Stimulated activated CD4-positive, alpha-beta T cell treated with anti-CD3 and anti-CD28 coated beads, Interleukin-2, amount 100 ng/mL, for 4 hours (primary cell): ENCODE measurements around the gene TNP2.
"Not testable (repeated sequence)": the region's sequence is repeated elsewhere in the genome, so short reads cannot be mapped to it uniquely, and the experiment has no call there.

ENCODE experiments used
- DNase-seq: peaks from one replicate; pipeline ENCODE4 v3.0.0-alpha.2; 2020; ENCODE audit warnings: low read depth

Gene TNP2

GRCh38 chr16:11299865-11300559 lies 30.9 kb upstream of the TNP2 start:
- no peak for DNase-seq

GRCh38 chr16:11298950-11299547 lies 29.9 kb upstream of the TNP2 start:
- not testable (repeated sequence) for DNase-seq

- no peak for DNase-seq
Observed at GRCh38 chr16:11298143-11298900, 29.2 kb upstream of the TNP2 start.

GRCh38 chr16:11297492-11298142 lies 28.5 kb upstream of the TNP2 start:
- peak; percentile 50 for DNase-seq

- DNase-seq: no peak
Observed at GRCh38 chr16:11296706-11297491, 27.8 kb upstream of the TNP2 start.

GRCh38 chr16:11296351-11296705 lies 27.2 kb upstream of the TNP2 start:
- no peak for DNase-seq

GRCh38 chr16:11295672-11296071 lies 26.5 kb upstream of the TNP2 start:
- no peak for DNase-seq

GRCh38 chr16:11292076-11292748 lies 23.1 kb upstream of the TNP2 start:
- DNase-seq: no peak

- no peak for DNase-seq
Observed at GRCh38 chr16:11291091-11291703, 22.1 kb upstream of the TNP2 start.

- no peak for DNase-seq
Observed at GRCh38 chr16:11290102-11290893, 21.2 kb upstream of the TNP2 start.

GRCh38 chr16:11289696-11290095 lies 20.6 kb upstream of the TNP2 start:
- not testable (repeated sequence) for DNase-seq

- DNase-seq: no peak
Observed at GRCh38 chr16:11289202-11289601, 20.1 kb upstream of the TNP2 start.

- no peak for DNase-seq
Observed at GRCh38 chr16:11285842-11286241, 16.7 kb upstream of the TNP2 start.

GRCh38 chr16:11283820-11284248 lies 14.7 kb upstream of the TNP2 start:
- DNase-seq: no peak

- no peak for DNase-seq
Observed at GRCh38 chr16:11280616-11281522, 11.7 kb upstream of the TNP2 start, which contains the start of gene PRM1. TSS of gene PRM1 (minus strand) at chr16:11281330. CDS start at chr16:11281238, 92 bp downstream.

GRCh38 chr16:11278681-11279628 lies 9.8 kb upstream of the TNP2 start:
- DNase-seq: no peak

GRCh38 chr16:11277607-11278337 lies 8.6 kb upstream of the TNP2 start:
- no peak for DNase-seq
